ENCODE results near the gene FBXO46.

Gene FBXO46

GRCh38 chr19:45729800-45730290 is 851 bp downstream of the FBXO46 start:
- TF ChIP-seq EGR1 (IDR thresholded peaks at IDR 0.05) (peak; percentile 70; the same call in 1 of the 2 replicates), RAD21 (IDR thresholded peaks at IDR 0.05; ENCODE audit: low read depth) (no peak)

GRCh38 chr19:45728683-45729082 is 2.0 kb downstream of the FBXO46 start:
- TF ChIP-seq CEBPB (IDR thresholded peaks at IDR 0.05) (peak; percentile 47; the same call in 1 of the 2 replicates), TEAD4 (IDR thresholded peaks at IDR 0.05) (0 out of 2 replicates have a peak, but pooled peaks have one; percentile 12)

GRCh38 chr19:45717983-45718650 is 12.6 kb downstream of the FBXO46 start:
- TF ChIP-seq TEAD4 (IDR thresholded peaks at IDR 0.05), result no peak
- TF ChIP-seq NFIC (IDR thresholded peaks at IDR 0.05), result no peak
- TF ChIP-seq TCF12 (IDR thresholded peaks at IDR 0.05; ENCODE audit: low read depth), result no peak
- no peak for TF ChIP-seq FOXM1 (IDR thresholded peaks at IDR 0.05; ENCODE audit: borderline replicate concordance, low read depth)
- no peak for TF ChIP-seq EGR1 (IDR thresholded peaks at IDR 0.05)
- TF ChIP-seq ZBTB7A (IDR thresholded peaks at IDR 0.05; ENCODE audit: low read depth), result no peak
- no peak for TF ChIP-seq USF1 (IDR thresholded peaks at IDR 0.05)
- TF ChIP-seq RAD21 (IDR thresholded peaks at IDR 0.05; ENCODE audit: low read depth), result no peak

- TF ChIP-seq USF1 (IDR thresholded peaks at IDR 0.05) (peak; percentile 93), NFIC (IDR thresholded peaks at IDR 0.05) (no peak), REST (IDR thresholded peaks at IDR 0.05; ENCODE audit: low read depth) (no peak), TEAD4 (IDR thresholded peaks at IDR 0.05) (peak; percentile 13; the same call in 1 of the 2 replicates), CREB1 (IDR thresholded peaks at IDR 0.05; ENCODE audit: low read depth) (no peak; the same call in 1 of the 2 replicates), MAX (IDR thresholded peaks at IDR 0.05) (peak; percentile 81), TCF12 (IDR thresholded peaks at IDR 0.05; ENCODE audit: low read depth) (0 out of 2 replicates have a peak, but pooled peaks have one; percentile 20), EP300 (IDR thresholded peaks at IDR 0.05; ENCODE audit: borderline replicate concordance) (peak; percentile 72; the same call in 1 of the 2 replicates), FOXM1 (IDR thresholded peaks at IDR 0.05; ENCODE audit: borderline replicate concordance, low read depth) (peak; percentile 67; the same call in 1 of the 2 replicates), EGR1 (IDR thresholded peaks at IDR 0.05) (peak; percentile 70), ZBTB7A (IDR thresholded peaks at IDR 0.05; ENCODE audit: low read depth) (peak; percentile 76; the same call in 1 of the 2 replicates), CEBPB (IDR thresholded peaks at IDR 0.05) (no peak), YY1 (IDR thresholded peaks at IDR 0.05; ENCODE audit: low read depth) (peak; percentile 74; the same call in 1 of the 2 replicates), RAD21 (IDR thresholded peaks at IDR 0.05; ENCODE audit: low read depth) (peak; percentile 9; the same call in 1 of the 2 replicates), TAF1 (IDR thresholded peaks at IDR 0.05; ENCODE audit: low read depth) (peak; percentile 61; the same call in 1 of the 2 replicates)
Measured at GRCh38 chr19:45717131-45717982, 13.3 kb downstream of the FBXO46 start.

- no peak for TF ChIP-seq REST (IDR thresholded peaks at IDR 0.05; ENCODE audit: low read depth)
- TF ChIP-seq TEAD4 (IDR thresholded peaks at IDR 0.05), result peak; percentile 13; the same call in 1 of the 2 replicates
Measured at GRCh38 chr19:45716359-45717130, 14.2 kb downstream of the FBXO46 start.

All from Ishikawa (cell line).